Measurements from ENCODE around the gene SMC1A. TPM values are rescaled to one million over a fixed set of nuclear protein-coding genes. Genes with fewer than 3 reads are reported as not detected.
"Not testable (repeated sequence)": the region's sequence is repeated elsewhere in the genome, so short reads cannot be mapped to it uniquely, and the experiment has no call there.

The SMC1A gene
- total RNA-seq (ENCODE audit: unreplicated experiment) = 55.6 TPM
- long read RNA-seq, full-length matches to known transcripts = 1 of 37 reads
- long read RNA-seq, partial matches to known transcripts = 31 of 37 reads
- long read RNA-seq, other reads (novel, unspliced or antisense) = 5 of 37 reads

DNA sequence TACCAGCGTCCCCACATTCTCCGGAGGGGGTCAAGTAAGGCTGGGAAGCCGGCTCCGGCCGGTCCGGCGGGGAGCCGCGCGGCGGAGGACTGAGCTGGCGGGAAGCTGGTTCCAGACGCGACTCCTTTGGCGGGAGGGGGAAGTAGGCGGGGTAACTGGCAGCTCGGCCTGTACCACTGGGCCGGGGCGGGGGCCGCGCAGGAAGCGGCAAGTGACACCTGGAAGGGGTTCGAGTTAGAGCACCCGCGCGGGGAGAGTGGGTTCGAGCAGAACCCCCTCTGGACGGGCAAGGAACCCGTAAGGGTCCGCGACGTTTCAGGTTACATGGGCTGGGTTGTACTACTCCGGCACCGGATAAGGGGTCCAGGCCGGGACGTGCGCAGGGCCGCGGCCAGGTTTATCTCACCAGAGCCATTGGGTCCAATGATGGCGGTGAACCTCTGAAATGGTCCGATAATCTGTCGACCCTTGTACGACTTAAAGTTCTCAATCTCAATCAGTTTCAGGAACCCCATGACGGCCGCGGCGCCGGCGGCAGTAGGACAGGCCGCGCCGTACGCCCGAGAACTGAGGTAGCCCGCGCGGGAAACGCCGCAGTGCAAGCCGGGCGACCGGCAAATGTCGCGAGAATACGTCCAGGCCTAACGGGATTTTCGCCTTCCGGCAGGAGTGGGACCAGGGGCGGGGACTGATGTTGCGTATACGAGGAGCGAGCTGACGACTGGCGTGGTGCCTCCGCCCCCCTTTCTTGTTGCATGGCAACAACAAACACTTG, at the start of gene SMC1A:
Gene SMC1A (minus strand): TSS at position 569 of the 775 bp plus-strand sequence. CDS start 54 bp downstream, at position 515.
- peak; percentile 91 for DNase-seq (ENCODE audit: low spot score)
- Mint-ChIP-seq H3K4me3 (ENCODE audit: unreplicated experiment) (peak within 1 kb of the TSS; percentile 97), H3K27me3 (ENCODE audit: unreplicated experiment) (peaks cover 2% of the 10 kb centered on the region), H3K9me3 (ENCODE audit: unreplicated experiment) (no peaks in the 10 kb centered on the region), H3K36me3 (ENCODE audit: low read depth, unreplicated experiment) (peaks cover 4% of the 10 kb centered on the region), H3K4me1 (ENCODE audit: unreplicated experiment) (peaks cover 7% of the 10 kb centered on the region), H3K27ac (ENCODE audit: unreplicated experiment) (peak within 1 kb of the TSS; percentile 100)
- no peak for TF ChIP-seq CTCF (IDR thresholded peaks at IDR 0.05; ENCODE audit: unreplicated experiment)

GRCh38 chrX:53471346-53471745, 48.9 kb upstream of the SMC1A start:
- DNase-seq (ENCODE audit: low spot score) = no peak
- Mint-ChIP-seq H3K9me3 (ENCODE audit: unreplicated experiment) (no peaks in the 10 kb centered on the region), H3K36me3 (ENCODE audit: low read depth, unreplicated experiment) (no peaks in the 10 kb centered on the region), H3K27ac (ENCODE audit: unreplicated experiment) (no peak overlapping the region), H3K27me3 (ENCODE audit: unreplicated experiment) (no peaks in the 10 kb centered on the region), H3K4me3 (ENCODE audit: unreplicated experiment) (no peak overlapping the region), H3K4me1 (ENCODE audit: unreplicated experiment) (no peaks in the 10 kb centered on the region)
- TF ChIP-seq CTCF (IDR thresholded peaks at IDR 0.05; ENCODE audit: unreplicated experiment) = no peak

GRCh38 chrX:53468659-53469058, 46.2 kb upstream of the SMC1A start:
- not testable (repeated sequence) for H3K4me1 Mint-ChIP-seq (ENCODE audit: unreplicated experiment); H3K9me3 Mint-ChIP-seq (ENCODE audit: unreplicated experiment); H3K4me3 Mint-ChIP-seq (ENCODE audit: unreplicated experiment); H3K27ac Mint-ChIP-seq (ENCODE audit: unreplicated experiment); DNase-seq (ENCODE audit: low spot score); H3K27me3 Mint-ChIP-seq (ENCODE audit: unreplicated experiment); H3K36me3 Mint-ChIP-seq (ENCODE audit: low read depth, unreplicated experiment)

DNA sequence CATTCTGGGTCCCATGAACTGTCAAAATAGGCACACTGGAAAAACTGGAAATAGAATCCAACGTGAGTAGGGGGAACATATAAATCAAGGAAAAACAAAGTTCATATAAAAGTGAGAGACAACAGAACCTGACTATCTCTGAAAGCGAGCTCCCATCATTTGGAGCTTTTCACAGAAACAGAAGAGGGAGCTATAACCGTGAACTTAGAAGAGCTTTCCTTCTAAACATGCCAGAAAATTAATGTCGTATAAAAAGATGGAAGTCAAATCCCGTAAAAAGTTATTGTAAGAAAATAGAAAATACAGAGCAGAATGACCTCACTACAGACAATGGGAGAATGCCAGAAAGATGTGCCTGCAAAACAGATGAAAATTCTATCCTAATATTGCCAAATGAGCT, 35.6 kb upstream of the SMC1A start:
- no peaks in the 10 kb centered on the region for H3K36me3 Mint-ChIP-seq (ENCODE audit: low read depth, unreplicated experiment)
- DNase-seq (ENCODE audit: low spot score) = no peak
- no peaks in the 10 kb centered on the region for H3K27me3 Mint-ChIP-seq (ENCODE audit: unreplicated experiment)
- no peak overlapping the region for H3K27ac Mint-ChIP-seq (ENCODE audit: unreplicated experiment)
- no peaks in the 10 kb centered on the region for H3K4me1 Mint-ChIP-seq (ENCODE audit: unreplicated experiment)
- H3K4me3 Mint-ChIP-seq (ENCODE audit: unreplicated experiment) = no peak overlapping the region
- TF ChIP-seq CTCF (IDR thresholded peaks at IDR 0.05; ENCODE audit: unreplicated experiment) = no peak
- H3K9me3 Mint-ChIP-seq (ENCODE audit: unreplicated experiment) = no peaks in the 10 kb centered on the region

DNA sequence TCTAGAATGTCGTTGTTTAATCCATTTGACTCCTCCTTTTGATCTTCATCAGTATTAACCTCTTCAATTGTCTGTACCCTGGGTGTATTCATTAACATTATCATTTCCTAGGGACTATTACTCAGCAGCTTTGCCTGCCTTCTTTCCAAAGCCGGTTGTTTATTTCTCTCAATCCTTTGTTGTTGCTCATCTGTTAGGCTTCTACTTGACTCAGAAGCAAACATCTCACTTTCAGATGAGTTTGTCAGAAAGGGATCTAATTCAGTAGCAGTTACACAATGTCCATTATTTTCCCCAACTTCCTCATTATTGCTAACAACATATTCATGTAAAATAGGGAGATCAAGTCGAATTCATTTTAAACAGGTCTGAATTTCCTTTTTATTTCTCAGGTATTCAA, 33.8 kb upstream of the SMC1A start:
- no peaks in the 10 kb centered on the region for H3K27me3 Mint-ChIP-seq (ENCODE audit: unreplicated experiment)
- DNase-seq (ENCODE audit: low spot score) = no peak
- H3K27ac Mint-ChIP-seq (ENCODE audit: unreplicated experiment) = no peak overlapping the region
- no peaks in the 10 kb centered on the region for H3K9me3 Mint-ChIP-seq (ENCODE audit: unreplicated experiment)
- no peaks in the 10 kb centered on the region for H3K36me3 Mint-ChIP-seq (ENCODE audit: low read depth, unreplicated experiment)
- TF ChIP-seq CTCF (IDR thresholded peaks at IDR 0.05; ENCODE audit: unreplicated experiment) = no peak
- H3K4me1 Mint-ChIP-seq (ENCODE audit: unreplicated experiment) = no peaks in the 10 kb centered on the region
- no peak overlapping the region for H3K4me3 Mint-ChIP-seq (ENCODE audit: unreplicated experiment)
